Urothelium cell line (cell line): ENCODE results near the gene ADAMTS2.
A peak's percentile ranks its signal among the peaks of the same experiment; 100 is the strongest.
"Not testable (repeated sequence)": the region's sequence is repeated elsewhere in the genome, so short reads cannot be mapped to it uniquely, and the experiment has no call there.

ENCODE experiments used
- DNase-seq: peaks from one replicate; pipeline ENCODE4 v3.0.0; 2011; ENCODE audit warnings: low spot score, mixed read lengths
- FAIRE-seq: peaks from 2 replicates; lab custom pipeline; 2011; peaks lifted over from hg19 to GRCh38; lab: Jason Lieb, UNC

ADAMTS2 gene

DNA sequence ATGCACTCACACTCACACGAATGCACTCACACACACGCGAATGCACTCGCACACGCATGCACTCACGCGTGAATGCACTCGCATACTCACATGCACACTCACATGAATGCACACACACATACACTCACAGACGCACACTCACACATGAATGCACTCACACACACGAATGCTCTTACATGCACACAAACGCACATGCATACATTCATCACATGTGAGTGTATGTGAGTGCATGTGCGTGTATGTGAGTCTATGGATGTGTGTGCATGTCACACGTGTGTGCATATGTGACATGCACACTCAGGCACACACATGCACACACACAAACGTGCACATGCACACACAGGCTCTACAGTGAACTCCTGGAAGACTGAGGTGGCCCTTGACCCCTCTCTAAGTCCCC lies 121.7 kb downstream of the ADAMTS2 start:
- FAIRE-seq (peak; percentile 94), DNase-seq (no peak)

DNA sequence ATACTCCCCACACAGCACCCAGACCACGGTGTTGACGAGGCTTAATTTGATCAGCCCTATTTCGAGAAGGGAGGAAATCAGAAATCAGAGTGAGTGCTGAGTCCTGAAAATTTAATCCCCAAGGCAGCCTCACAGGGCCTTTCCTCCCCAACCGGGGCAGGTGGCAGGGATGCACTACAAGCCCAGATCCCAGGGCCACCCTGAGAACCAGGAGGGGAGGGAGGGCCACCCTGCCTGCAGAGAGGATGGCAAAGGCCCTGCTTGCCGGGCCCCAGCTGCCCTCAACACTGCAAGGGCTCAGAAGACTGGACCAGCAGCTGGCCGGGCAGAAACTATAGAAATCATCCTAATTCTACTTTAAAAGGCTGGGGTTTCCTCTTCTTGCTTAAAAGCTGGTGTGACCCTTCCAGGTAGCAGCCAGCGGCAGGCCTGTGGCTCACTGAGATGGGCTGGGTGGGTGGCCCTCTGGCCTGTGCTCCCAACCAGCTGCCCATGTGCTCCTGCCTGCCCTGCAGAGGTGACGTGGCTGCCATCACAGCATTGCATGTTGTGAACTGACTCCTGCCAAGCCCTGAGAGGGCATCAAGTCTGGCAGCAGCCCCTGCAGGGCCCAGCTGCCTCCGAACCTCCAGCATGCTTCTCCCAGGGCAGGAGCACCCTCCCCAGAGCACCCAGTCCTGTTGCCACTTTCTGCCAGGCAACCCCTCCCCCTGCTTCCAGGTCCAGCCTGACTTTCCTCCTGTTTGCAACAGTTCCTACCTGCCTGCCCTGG lies 122.8 kb downstream of the ADAMTS2 start:
- DNase-seq (no peak), FAIRE-seq (no peak)

DNA sequence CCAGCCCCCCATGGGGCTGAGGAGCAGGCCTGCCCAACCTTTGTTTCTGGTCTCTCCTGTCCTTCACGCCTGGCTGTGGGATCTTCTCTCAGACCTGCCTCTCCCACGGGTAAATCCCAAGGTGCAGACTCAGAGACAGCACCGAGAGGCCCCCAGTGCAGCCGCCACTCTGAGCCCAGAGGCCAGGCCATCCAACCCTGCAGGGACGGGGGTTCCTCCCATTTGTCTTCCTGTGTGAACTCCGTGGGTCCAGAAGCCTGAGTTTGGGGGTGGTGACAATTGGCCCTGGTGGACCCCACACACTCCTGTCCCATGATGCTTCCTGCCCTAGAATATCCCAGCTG lies 123.4 kb downstream of the ADAMTS2 start:
- FAIRE-seq (no peak), DNase-seq (no peak)

DNA sequence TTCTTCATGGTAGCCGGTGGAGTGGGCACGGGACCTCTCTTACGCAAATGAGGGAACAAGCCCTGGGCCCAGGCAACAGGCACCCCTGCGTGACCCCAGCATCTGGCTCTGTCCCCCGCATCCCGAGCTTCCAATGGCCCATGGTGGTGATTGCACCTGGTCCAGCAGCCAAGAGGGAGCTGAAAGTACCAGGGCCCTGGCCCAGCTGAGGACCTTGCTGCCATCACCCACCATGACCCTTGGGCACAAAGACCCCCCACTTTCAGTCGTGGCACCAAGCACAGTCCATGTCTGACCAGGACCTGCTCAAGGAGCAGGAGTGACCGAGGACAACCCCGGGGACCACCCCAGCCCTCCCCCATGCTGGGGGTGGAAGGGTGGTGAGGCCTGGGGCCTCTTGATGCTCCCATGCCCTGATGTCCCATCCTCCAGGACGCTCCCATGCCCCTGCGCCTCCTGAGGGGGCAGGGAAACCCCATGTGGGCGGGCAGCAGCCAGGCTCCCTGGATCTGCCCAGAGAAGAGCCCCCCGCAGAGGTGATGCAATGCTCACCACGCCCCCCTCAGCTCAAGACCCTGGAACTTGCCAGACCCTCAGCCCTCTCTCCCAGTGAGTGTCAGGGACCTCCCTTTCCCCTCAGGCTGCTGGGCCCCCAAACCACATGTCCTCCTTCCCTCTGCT lies 123.9 kb downstream of the ADAMTS2 start:
- FAIRE-seq: no peak
- DNase-seq: no peak

DNA sequence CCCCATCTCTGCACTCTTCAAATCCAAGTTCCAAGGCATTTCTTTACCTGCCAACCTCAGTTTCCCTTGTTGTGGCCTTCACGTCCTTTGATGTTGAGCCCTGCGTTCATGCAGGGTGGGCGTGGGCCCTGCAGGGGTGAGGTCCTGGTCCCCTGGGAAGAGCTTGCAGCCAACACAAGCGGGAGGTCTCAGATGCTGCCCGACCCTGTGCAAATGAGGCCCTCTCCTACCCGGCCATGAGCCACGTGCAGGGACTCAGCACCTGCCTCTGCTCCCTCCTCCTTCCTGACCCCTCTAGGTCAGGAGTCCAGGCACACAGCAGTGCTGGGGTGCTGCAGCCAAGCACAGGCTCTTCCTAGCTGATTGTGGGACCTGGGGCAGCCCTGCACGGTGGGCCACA lies 124.5 kb downstream of the ADAMTS2 start:
- no peak for DNase-seq
- FAIRE-seq: no peak

DNA sequence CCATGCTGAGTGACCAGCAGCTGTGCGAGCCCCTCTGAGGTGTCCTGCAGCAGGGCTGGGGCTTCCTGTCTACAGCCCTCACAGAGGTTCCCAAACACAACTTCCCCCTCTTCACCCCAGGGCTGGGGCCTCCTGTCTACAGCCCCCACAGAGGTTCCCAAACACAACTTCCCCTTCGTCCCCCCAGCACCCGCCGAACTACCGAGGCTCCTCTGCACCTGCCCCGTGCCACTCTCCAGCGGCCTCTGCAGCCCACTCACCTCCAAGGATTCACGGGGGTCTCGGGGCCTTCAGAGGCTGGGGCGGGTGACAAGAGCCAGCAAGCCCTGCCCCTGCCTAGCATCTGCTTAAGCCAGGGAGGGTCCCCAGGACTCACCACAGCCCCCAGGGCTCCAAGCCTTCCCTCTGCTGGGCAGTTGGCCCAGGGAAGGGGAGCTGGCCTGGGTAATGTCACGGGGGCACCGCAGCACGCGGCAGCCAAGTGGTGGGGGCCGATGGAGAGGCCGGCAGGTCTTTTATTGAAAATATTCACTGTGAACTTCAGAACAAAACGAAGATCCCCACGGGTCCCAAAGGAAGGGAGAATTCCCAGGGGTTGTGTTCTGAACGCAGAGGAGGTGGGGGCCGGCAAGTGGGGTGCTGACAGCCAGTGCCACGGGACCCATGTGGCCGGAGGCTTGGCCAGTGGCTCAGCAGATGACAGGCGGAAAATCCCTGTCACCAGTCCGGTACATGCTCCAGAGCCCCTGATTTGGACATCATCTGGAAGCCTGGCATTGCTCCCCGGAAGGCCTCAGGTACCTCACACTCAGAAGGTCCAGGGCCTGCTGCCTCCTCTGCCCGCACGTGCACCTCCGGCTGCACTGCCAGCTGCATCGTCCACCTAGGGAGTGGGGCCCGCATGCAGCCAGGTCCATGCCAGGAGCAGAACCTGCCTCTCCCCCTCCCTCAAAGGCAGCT lies 125.3 kb downstream of the ADAMTS2 start:
- FAIRE-seq: no peak
- no peak for DNase-seq

DNA sequence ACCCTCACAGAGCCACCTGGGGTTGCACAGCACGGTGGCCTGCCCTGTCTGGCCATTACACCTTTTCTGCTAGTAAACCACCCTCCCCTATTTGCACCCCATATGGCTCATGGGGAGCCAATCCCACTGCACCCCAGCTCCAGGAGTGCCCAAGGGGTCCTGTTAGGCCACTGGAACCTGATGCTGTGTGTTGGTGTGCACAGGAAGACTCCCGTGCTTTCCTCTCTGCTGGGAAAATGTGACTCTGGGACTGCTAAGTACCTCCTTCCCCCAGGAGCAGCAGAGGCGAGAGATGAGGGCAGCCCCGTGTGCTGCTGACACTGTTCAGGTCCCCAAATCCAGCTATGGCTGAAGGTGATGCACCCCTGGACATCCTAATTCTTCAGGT lies 126.3 kb downstream of the ADAMTS2 start:
- FAIRE-seq (no peak), DNase-seq (no peak)

DNA sequence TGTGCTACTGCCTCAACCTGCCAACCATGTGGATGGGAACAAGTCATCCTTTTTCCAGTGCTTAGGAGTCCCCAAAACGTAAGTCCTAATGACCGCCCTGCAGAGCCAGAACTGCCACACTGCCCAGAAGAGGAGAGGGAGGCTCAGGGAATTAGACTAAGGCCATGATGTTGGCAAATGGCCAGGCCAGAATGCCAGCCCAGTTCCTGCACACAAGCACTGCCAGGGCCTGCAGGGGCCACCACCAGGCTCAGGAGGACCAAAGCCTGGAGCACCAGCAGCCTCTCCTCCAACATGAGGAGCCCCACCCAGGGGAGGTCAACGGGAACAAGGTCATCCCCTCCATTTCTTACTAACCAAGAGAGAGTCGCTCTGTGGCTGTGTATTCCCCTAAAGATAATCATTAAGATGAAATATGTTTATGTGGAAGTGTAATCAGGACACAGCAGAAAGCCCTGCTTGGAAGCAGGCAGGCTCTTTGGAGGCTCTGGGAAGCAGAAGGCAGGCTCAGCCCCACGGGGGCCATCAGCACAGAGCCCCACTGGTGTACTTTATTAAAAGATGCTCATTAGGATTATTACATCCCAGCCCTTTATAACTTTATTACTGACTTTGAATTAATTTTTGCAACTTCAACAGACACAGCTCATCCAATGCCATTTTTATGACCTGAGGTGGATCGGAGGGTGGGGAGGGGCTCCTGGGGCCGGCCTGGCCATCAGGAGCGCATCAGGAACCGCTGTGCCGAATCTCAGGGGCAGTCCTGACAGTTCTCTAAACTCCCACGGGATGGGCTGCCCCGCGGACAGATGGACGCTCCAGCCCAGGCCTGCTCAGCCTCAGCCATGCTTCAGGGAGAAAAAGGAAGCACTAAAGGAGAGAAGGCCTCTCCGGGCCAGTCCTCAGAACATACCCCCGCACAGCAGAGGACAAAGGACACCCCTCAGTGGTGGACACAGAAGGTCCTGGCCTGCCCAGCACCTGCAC lies 127.0 kb downstream of the ADAMTS2 start:
- FAIRE-seq: no peak
- no peak for DNase-seq

DNA sequence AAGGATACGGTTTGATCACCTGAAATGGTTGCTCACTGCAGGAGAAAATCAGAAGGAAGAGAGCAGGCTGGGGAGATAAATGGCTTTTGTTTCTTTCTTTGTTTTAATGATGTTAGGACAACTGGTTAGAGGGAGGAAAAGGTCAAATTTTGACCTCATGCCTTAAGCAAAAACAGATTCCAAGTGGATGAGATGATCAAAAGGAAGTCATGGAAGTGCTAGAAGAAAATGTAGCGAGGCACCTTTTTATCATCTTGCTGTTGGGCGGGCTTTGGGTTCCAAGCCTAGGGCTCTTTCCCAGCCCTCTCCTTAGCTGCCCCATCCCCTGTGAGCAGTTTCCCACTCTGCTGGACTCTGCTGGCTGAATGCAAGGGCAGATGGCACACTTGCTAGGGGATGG lies 127.9 kb downstream of the ADAMTS2 start:
- DNase-seq (no peak), FAIRE-seq (no peak)

DNA sequence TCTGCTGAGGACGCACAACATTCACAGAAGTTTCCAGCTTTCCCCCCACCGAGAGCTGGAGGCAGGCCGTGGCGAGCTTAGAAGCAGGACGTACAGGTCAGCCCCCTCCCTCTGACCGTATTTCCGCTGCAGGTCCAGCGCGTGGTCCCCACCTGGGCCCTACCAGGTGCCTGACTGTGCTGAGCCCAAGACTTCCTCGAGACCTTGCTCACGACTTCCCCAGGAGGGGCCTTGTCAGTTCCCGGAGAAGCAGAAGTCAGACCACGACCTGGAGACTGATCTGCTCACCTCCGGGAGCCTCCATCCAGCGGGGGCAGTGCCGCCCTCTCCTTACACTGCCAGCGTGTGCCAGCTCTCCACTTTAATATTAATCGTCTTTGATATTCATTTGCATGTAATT lies 128.9 kb downstream of the ADAMTS2 start:
- DNase-seq, FAIRE-seq: not testable (repeated sequence)

DNA sequence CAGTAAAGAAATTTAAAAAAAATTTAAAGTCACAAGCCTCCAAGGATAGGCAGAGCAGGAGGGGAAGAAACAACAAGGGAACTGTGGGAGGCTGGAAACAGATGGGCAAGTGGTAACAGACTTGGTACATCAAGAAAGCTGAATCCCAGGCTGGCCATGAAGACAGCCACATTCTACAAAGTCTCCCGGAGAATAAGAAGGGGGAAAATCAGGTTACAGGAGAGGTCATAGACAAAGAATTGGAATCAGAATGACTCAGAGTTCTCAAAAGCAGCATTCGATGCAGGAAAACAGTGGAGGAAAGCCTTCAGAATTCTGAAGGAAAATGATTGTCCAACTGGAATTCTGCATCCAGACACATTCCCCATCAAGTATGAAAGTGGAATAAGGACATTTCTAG lies 129.7 kb downstream of the ADAMTS2 start:
- no peak for FAIRE-seq
- DNase-seq: no peak

DNA sequence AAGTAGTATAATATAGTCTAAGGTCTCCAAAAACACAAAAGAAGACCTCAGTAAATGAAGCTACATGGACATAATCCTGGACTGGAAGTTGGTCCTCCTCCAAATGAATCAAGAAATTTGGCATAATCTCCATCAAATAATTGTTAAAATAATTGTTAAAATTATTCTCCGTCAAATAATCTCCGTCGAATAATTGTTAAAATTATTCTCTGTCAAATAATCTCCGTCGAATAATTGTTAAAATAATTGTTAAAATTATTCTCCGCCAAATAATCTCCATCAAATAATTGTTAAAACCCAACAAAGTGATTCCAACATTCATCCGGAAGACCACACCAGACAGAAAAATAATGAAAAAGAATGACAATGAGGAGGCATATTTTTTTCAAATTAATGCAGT lies 130.6 kb downstream of the ADAMTS2 start:
- FAIRE-seq: no peak
- no peak for DNase-seq

DNA sequence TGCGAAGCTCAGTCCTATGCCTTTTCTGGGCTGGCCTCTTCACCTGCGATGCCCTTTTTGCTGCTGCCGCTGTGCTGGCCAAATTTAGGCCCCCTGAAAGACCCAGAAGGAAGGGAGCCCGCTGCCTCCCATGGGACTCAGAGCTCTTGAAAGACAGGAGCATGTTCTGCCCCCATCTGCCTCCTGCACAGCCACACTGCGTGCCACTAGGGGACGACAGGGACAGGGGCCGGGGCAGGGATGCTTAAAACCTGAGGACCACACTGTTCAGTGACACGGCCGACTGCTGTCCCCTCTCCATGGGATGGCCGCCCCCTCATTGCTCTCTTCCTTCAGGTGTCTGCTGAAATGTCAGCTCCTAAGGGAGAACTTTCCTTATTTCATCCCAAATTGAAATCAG lies 132.4 kb downstream of the ADAMTS2 start:
- DNase-seq: no peak
- no peak for FAIRE-seq

DNA sequence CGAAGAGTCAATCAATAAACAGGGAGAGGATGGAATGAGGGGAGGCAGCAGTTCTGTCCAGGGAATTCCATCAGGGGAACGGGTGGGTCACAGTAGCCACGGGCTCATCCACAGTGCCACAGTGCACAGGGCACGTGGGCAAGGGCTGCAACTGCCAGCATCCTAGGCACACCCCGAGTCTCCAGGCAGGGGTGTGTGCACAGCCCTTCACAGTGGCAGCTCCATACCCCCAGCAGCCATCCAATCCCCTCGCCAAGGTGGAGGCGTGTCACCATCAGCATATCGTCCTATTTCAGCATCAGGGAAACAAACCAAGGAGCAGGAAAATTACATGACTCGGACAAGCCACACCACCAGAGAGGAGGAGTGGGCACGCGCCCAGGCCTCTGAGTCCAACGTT lies 133.6 kb downstream of the ADAMTS2 start:
- FAIRE-seq (no peak), DNase-seq (no peak)

DNA sequence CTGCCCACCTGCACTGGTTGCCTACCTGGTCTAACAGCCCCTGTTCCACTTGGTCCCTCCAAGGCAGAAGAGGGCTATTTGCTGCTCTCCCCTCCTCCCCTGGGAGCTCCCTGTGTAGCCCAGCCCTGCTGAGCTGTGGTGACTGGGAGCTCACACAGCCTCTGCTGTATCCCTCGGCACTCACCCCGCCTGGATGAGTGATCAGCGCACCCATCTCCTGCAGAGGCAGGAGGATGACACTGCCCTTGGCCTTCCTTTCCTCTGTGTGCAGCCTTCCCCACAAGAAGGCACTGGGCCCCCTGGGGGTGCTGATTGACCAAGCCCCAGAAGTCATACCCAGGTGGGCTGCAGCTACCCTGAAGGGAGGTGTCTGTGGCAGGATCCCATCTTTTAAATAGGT lies 134.2 kb downstream of the ADAMTS2 start:
- no peak for DNase-seq
- FAIRE-seq: no peak

DNA sequence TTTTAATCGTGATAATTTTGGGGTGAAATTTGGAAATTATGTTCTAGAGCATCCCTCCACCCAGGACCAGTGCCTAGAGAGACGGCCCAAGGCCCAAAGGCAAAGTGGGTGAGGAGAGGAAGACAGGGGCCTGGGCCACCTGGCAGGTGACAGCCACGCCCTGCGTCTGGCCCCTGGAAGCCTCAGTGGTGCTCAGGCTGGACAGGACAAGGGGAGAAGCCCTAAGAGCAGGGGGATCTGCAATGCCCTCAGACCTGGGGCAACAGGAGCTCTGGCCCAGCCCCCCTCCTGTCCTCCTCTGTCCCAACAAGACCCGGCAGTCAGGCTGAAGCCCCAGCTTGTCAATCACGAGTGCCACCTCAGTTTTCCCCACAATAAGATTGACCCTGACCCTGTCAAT lies 134.8 kb downstream of the ADAMTS2 start:
- DNase-seq (no peak), FAIRE-seq (no peak)

DNA sequence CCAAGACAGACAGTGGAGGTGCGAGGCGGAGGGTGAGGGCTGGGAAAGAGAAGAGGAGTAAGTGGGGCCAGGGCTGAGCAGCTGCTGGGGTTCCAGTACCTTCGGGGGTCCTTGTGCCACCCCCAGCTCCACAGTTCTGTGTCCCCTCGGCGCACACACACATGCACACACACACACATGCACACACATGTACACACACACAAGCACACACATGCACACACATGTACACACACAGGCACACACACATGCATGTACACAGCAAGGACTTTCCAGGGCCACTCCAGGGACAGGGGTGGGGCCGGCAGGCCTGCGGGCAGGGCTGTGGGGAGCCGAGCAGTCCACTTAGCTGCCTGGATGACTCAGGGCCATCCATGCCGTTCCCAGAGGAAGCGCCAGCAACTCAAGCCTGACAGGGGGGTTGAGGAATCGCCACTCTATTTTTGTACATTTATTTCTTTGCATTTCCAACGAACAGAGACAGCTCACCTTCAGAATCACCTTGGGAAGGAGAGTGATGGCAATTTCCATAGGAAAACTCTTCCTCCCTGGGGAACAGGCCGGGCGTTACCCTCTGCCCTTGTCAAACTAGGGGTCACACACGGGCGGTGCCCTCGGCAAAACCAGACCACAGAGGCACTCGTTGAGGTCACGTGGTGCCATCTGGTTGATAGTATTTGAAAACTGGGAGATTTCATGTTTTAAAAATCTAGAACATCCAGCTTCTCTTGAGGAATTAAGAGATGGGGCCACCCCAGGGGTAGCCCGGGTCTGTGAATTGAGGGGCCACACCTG lies 135.7 kb downstream of the ADAMTS2 start:
- no peak for FAIRE-seq

DNA sequence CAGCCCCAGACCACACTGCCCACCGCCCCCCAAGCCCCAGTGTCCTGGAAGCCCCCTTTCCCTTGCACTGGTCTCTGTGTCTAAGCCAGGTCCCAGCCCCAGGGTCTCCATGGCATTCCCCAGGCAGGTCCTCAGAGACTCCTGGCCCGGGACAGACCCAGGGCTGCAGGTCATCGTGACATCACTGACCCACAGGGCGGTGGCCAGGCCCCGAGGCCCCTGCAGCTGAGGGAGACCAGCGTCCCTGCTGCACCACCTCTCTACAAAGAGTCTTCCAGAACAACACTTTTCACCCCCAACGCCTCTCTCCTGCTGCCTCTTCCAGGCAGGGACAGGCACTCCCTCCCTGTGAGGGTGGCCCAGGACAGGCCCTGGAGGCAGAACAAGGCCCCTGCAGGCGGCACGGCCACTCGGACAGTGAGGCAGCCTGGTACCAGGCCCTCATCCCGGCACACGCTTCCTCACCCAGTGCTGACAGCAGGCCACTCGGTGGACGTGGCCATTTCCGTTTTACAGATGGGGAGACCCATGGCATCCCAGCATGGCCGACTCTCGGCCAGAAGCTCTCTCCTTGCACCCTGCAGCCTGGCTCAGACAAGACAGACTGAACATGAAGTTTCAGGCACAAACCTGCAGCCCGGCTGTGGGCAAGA lies 136.4 kb downstream of the ADAMTS2 start:
- FAIRE-seq (no peak), DNase-seq (no peak)

More for the DNA sequence above, 135.7 kb downstream of the ADAMTS2 start:
- peak; percentile 63 for DNase-seq
